Epithelial cell of proximal tubule (primary cell): ENCODE measurements around the gene PHACTR1. TPM values are rescaled to one million over a fixed set of nuclear protein-coding genes. Genes with fewer than 3 reads are reported as not detected.

Experiments used
- DNase-seq: peaks from one replicate; pipeline ENCODE4 v3.0.0-alpha.2; 2011; ENCODE audit warnings: low read depth
- H3K4me3 ChIP-seq: 2 replicates; pipeline ENCODE4 v1.5.1; 2011; ENCODE audit warnings: low read depth, mild to moderate bottlenecking, low read length
- total RNA-seq: library from RNA; depleted of rRNA; stranded (reverse); fragments of >200 nt; gene quantifications from 2 replicates; pipeline ENCODE4 v1.2.3, GENCODE V29; 2015
- TF ChIP-seq, protein P1 (sequence below): conservative IDR thresholded peaks from 2 replicates; pipeline ENCODE4 v1.5.1; 2012; ENCODE audit warnings: low read depth, mild to moderate bottlenecking, low read length

Gene PHACTR1
- total RNA-seq, 1 donor from 2014 or later = 0.98 TPM

DNA sequence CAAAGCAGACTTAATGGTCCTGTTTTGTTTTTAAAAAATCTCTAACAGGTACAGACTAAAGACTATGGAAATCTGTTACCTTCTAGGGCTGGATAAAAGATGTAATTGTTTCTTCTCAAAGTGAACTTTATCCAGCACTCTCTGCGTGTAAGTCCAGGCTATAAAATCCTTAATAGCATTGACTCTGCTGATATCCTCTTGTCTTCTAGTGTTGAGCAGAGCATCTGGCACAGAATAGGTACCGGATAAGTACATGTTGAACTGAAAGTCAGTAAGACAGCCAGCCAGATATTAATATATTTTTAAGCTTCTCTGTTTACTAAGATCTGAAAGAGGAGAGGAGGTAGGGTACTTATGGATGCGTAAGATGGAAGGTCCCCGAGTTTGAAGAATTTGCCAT is 349.5 kb downstream of the PHACTR1 start:
- TF ChIP-seq, protein P1, sequence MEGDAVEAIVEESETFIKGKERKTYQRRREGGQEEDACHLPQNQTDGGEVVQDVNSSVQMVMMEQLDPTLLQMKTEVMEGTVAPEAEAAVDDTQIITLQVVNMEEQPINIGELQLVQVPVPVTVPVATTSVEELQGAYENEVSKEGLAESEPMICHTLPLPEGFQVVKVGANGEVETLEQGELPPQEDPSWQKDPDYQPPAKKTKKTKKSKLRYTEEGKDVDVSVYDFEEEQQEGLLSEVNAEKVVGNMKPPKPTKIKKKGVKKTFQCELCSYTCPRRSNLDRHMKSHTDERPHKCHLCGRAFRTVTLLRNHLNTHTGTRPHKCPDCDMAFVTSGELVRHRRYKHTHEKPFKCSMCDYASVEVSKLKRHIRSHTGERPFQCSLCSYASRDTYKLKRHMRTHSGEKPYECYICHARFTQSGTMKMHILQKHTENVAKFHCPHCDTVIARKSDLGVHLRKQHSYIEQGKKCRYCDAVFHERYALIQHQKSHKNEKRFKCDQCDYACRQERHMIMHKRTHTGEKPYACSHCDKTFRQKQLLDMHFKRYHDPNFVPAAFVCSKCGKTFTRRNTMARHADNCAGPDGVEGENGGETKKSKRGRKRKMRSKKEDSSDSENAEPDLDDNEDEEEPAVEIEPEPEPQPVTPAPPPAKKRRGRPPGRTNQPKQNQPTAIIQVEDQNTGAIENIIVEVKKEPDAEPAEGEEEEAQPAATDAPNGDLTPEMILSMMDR = no peak
- H3K4me3 ChIP-seq = no peak overlapping the region
- DNase-seq = no peak

DNA sequence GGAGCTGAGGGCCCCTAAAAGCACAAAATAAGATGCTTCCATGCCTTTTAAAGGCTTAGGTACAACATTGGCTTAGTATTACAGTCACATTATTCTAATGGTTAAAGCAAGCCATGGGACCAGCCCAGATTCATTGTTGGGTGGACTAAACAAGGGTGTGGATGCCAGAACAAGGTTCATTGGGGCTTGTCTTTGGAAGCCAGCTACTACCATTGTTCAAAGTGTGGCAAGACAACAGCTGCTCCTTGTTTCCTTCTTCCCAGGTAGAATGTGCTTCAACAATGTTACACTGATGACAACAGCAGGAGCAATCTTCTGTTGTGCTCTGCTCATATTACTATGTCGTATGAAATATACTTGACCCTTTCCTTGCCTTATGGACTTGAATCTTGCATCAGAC is 350.3 kb downstream of the PHACTR1 start:
- no peak for DNase-seq
- no peak overlapping the region for H3K4me3 ChIP-seq
- TF ChIP-seq, protein P1 = no peak

DNA sequence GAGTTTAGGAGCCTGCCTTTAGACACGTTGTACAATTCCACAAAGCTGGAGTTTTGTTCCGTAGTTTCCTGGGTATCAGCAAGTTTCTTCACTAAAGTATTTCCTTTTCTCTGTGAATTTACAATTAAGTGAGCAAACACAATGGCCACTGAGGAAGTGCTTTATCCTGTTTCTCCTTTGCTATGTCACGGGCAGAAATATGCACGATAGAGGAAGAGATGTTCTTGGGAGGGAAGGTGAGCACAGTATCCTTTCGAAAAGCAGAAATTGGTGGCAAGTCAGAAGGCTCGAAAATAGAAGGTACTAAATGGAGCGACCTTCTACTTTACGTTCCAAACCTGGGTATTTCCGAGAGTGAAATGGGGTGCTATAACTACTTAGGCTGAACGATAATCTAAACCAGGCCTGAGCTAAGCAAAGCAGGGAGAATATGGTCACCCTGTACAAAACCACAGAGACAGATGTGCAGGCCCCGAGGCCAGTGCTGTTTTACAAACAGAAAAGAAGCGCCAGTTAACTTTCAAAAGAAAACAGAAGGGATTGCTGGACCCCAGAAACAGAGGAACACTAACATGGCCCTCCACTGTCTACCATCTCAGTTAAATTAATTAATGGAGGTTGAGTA is 352.1 kb downstream of the PHACTR1 start:
- no peak overlapping the region for H3K4me3 ChIP-seq
- DNase-seq = no peak
- TF ChIP-seq, protein P1 = no peak

DNA sequence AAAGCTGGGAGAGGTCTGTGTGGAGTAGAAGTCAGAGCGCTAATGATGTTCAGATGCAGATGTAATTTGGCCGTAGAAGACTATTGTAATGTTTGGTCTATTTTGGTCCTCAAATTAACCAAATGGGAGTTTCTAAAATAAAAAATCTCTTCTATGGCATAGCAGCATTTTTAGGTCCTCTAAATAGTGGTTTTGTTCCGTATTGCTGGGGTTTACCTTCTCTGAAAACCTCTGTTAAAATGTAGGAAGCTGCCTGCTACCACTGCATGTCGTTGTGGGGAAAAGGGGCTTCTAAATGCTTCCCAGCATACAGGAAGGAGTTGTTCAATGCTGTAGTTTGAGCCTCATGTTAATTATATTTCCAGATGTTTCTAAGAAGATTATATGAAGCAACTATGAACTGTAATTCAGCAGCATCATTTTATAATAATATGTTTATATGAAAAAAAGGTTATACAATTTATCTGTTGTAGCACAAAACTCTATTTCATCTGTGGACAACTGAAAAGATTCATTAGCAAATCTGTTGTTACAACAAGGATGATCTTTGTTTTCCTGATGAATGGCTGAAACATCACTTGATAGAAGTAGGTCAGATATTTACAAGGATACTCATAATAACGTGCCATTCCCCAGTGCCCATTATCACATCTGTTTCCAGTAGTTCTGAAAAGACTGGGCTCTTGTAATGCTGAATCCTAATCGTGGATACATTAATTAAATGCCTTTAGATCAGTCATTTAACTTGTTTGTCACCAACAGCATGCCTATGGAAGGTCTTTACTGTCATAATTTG is 355.2 kb downstream of the PHACTR1 start:
- H3K4me3 ChIP-seq = no peak overlapping the region
- TF ChIP-seq, protein P1 = no peak
- DNase-seq = no peak

DNA sequence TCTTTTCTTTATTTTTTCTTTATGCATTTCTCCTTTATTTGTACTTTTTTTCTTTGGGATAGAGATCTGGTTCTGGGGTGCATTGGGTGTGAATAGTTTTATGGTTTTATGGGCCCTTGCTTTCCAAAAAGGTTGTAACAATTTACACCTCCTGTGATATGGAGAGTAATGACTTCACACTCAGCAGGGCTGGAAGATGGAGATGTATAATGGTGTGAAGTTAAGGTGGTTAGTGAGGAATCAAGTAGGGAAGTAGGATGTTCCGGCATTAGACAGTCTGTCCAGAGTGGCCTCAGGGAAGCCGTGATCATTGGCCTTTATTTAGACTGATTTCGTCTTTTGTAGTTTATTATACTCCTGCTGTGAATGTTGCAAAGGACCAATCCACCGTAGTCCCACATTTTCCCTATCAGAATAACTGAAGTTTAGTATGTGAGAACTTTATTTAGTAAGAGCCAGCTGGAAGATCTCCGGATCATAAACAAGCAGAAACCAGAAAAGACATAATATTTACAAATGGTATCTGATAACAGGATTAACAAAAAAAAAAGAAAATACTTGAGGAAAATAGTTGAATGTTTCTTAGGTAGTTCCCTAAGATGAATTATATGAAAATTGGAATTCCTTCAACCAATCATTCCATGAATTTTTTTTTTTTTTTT is 356.2 kb downstream of the PHACTR1 start:
- TF ChIP-seq, protein P1 = no peak
- no peak for DNase-seq
- no peak overlapping the region for H3K4me3 ChIP-seq

DNA sequence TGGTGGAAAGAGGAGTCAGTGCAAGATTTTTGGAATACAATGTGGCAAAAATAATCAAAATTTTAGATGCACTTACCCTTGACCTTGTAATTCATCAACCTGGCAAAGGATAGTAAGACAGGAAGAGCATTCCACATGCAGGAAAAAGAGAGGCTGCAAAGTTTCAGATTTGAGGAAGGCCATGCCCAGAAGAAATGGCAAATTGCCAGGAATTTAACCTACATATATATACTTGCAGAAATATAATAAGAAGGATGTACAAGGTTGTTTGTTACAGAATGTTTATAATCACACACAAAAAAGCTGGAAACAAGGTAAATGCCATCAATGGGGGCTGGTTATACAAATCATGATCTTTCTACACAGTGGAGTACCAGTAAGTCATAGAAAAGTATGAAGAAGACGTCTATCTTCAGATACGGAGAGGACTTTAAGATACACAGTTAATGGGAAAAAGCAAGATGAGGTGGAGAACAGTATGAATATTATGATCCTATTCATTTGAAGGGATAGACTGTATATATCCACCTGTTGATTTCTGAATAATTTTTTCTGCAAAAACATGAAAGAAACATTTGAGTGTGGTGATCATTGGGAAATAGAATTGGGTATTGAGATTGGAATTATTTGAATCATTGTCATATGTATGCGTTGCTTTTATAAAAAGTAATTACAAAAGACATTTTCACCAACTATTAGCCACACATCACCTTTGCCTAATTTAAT is 358.0 kb downstream of the PHACTR1 start:
- DNase-seq = no peak
- TF ChIP-seq, protein P1 = no peak

More for the DNA sequence above, 358.0 kb downstream of the PHACTR1 start:
- no peak overlapping the region for H3K4me3 ChIP-seq
